Tibial artery (tissue), 4 donors: ENCODE results near the gene RUNX1.

Source experiments
- DNase-seq, 2 donors: peaks; one replicate each; pipeline ENCODE4 v3.0.0-alpha.2; 2019
- H3K27ac ChIP-seq, 2 donors: fragments of 200-600 bp; sonication (generic) in 1 of 2; 1 replicate in 1 of 2; 2 replicates in 1 of 2; pipeline ENCODE4 v1.5.1; 2018 to 2019; ENCODE audit warnings: mild to moderate bottlenecking in 1 of 2
- H3K27me3 ChIP-seq, 2 donors: fragments of 200-600 bp; sonication (generic) in 1 of 2; one replicate each; pipeline versions ENCODE4 v1.5.1 to v1.6.0; 2016 to 2019
- H3K36me3 ChIP-seq, 3 donors: fragments of 200-600 bp; sonication (generic) in 2 of 3; one replicate each; pipeline ENCODE4 v1.5.1; 2016 to 2019; ENCODE audit warnings: mild to moderate bottlenecking in 2 of 3
- H3K4me1 ChIP-seq, 4 donors: fragments of 200-600 bp; sonication (generic) in 2 of 4; 1 replicate in 3 of 4; 2 replicates in 1 of 4; pipeline ENCODE4 v1.5.1; 2016 to 2019
- H3K4me3 ChIP-seq, 2 donors: fragments of 200-600 bp; sonication (generic) in 1 of 2; 1 replicate in 1 of 2; 2 replicates in 1 of 2; pipeline ENCODE4 v1.5.1; 2018 to 2019; ENCODE audit warnings: mild to moderate bottlenecking in 2 of 2
- H3K9me3 ChIP-seq, 3 donors: fragments of 200-600 bp; sonication (generic) in 1 of 3; one replicate each; pipeline ENCODE4 v1.5.1; 2016 to 2019
- CTCF ChIP-seq, 2 experiments: fragments of 200-600 bp in 1 of 2; fragments of 450-650 bp in 1 of 2; IDR thresholded peaks; one replicate each; pipeline ENCODE4 v1.5.1; 2017 to 2019; ENCODE audit warnings: antibody characterized with exemption in 2 of 2, mild to moderate bottlenecking in 1 of 2, moderate library complexity in 1 of 2
- intact Hi-C: fragments of 100-400 bp; cut with DNase I; formaldehyde crosslinking; loops from one replicate; pipeline ENCODE4 v1.15.0; 2023; ENCODE audit warnings: low total_unique reads

The RUNX1 gene

GRCh38 chr21:35034203-35034926, 14.7 kb downstream of the RUNX1 start:
- intact Hi-C loops = no loop called here
- H3K4me1 ChIP-seq = no peaks in the 10 kb centered on the region
- no peak for DNase-seq
- H3K27me3 ChIP-seq = peaks cover 0 to 2% of the 10 kb centered on the region in 2 donors
- H3K9me3 ChIP-seq = no peaks in the 10 kb centered on the region
- TF ChIP-seq CTCF (IDR thresholded peaks at IDR 0.05) = no peak
- H3K36me3 ChIP-seq = no peaks in the 10 kb centered on the region
- no peak overlapping the region for H3K27ac ChIP-seq
- no peak overlapping the region for H3K4me3 ChIP-seq

DNA sequence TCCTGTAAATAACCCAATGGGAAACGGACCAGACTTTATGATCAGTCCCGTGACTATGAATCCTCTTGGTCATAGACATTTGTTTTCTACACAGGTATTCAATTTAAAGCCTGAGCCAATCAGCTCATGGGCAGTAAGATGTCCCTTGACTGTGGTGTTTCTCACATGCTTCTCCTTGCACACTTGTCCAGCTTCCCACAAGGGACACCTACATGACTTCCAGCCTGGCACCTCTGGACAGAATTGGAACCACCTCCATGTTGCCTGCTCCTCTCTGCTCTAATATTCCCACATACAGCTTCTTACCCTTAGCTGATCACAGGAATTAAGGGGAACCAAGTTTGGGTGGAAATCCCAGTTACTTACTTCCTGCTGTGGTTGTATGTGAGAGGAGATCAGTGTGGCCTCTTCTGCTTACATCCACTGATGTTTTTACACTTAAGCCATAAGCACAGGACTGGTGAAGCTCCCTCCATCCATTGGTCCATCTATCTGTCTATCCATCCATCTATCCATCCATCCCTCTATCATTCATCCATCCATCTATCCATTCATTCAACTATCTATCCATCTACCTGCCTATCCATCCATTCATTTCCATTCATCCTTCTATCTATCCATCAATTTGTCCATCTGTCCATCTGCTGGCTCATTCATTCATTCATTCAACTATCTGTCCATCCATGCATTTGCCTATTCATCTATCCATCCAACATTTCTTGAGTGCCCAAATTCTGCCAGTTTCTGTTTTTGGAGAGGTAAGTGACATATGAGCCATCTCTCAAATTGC, 16.4 kb downstream of the RUNX1 start:
- no peak for TF ChIP-seq CTCF (IDR thresholded peaks at IDR 0.05)
- intact Hi-C loops = no loop called here
- Histone ChIP-seq H3K4me1 (no peaks in the 10 kb centered on the region), H3K4me3 (no peak overlapping the region), H3K27ac (no peak overlapping the region), H3K36me3 (no peaks in the 10 kb centered on the region), H3K27me3 (peaks cover 0 to 2% of the 10 kb centered on the region in 2 donors), H3K9me3 (no peaks in the 10 kb centered on the region)
- no peak for DNase-seq

DNA sequence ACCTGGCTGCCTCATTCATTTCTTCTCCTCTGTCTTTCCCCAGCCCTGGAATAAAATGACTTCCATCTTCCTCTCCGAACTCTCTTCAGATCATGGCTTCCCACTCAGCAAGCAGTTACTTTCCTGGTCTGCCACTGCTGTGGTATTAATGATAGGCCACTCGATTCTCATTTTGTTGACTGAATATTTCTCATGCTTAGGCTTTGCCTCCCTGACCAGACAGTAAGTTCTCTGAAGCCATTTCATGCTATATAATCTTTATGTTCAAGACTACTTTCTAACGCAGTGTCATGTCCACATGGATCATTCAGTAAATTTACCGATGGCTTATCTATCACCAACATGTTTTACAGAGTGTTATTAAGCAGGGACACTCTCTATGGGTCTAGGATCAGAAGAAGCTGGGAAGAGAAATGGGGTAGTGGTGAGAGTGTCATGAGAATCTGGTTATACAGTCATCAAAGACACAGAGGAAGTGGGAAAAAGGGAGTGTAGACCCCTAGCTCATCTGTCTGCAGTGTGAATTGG, 20.6 kb downstream of the RUNX1 start:
- no peak overlapping the region for H3K27ac ChIP-seq
- no peak for TF ChIP-seq CTCF (IDR thresholded peaks at IDR 0.05)
- peaks cover 0 to 5% (median 0%) of the 10 kb centered on the region in 4 donors for H3K4me1 ChIP-seq
- H3K27me3 ChIP-seq = no peaks in the 10 kb centered on the region
- intact Hi-C loops = no loop called here
- DNase-seq = no peak
- H3K4me3 ChIP-seq = no peak overlapping the region
- no peaks in the 10 kb centered on the region for H3K9me3 ChIP-seq
- no peaks in the 10 kb centered on the region for H3K36me3 ChIP-seq

DNA sequence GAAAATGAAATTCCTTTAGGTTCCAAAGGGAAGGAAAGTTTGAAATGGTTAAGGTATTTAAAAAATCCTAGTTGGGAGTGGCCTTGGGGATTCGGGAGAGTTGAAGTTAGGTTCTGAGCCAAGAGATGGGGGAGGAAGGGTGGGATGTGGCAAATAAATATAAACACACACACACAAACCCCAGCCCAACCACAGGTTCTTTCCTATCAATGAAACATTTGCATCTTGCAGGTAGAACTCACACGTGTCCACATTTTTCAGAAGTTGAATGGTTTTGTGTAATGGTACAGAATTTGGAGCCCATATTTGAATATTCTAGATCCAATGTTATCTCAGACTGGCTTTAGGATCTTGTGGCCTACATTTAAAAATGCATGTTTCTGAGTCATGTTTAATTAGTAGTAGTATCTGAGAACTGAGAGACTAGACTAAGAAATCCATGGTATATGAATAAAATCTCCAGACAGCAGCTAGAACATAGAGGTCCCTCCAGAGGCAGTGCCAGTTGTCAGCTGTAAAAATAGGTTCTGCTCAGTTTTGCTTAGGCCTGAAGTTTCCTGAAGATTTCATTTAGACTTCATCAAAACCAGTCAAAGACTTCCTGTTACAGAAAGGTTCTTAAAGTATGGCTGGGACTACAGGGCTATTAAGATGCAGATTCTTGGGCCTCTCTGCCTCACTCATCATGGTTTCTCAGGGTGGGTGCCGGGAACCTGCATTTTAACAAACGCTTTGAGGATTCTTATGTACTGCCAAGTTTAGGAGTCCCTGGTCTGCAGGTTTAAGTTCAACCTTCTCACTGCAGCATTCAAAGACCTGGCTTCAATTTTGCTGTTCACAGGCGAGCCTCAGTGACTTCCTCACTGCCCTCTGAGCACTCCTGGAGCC, 21.3 kb downstream of the RUNX1 start:
- Histone ChIP-seq H3K27me3 (no peaks in the 10 kb centered on the region), H3K9me3 (no peaks in the 10 kb centered on the region), H3K4me1 (peaks cover 0 to 5% (median 0%) of the 10 kb centered on the region in 4 donors), H3K36me3 (no peaks in the 10 kb centered on the region), H3K4me3 (no peak overlapping the region), H3K27ac (no peak overlapping the region)
- no peak for TF ChIP-seq CTCF (IDR thresholded peaks at IDR 0.05)
- no peak for DNase-seq
- intact Hi-C loops = no loop called here
